Stimulated activated CD4-positive, alpha-beta T cell treated with anti-CD3 and anti-CD28 coated beads, Interleukin-1b, Interleukin-23, amount 100 ng/mL, for 24 hours (primary cell): ENCODE measurements around the gene C5orf24.
"Not testable (repeated sequence)": the region's sequence is repeated elsewhere in the genome, so short reads cannot be mapped to it uniquely, and the experiment has no call there.

Source experiments
- DNase-seq, 4 experiments: peaks; one replicate each; pipeline ENCODE4 v3.0.0-alpha.2; 2020; ENCODE audit warnings: low read depth in 4 of 4, low spot score in 1 of 4

The C5orf24 gene

DNA sequence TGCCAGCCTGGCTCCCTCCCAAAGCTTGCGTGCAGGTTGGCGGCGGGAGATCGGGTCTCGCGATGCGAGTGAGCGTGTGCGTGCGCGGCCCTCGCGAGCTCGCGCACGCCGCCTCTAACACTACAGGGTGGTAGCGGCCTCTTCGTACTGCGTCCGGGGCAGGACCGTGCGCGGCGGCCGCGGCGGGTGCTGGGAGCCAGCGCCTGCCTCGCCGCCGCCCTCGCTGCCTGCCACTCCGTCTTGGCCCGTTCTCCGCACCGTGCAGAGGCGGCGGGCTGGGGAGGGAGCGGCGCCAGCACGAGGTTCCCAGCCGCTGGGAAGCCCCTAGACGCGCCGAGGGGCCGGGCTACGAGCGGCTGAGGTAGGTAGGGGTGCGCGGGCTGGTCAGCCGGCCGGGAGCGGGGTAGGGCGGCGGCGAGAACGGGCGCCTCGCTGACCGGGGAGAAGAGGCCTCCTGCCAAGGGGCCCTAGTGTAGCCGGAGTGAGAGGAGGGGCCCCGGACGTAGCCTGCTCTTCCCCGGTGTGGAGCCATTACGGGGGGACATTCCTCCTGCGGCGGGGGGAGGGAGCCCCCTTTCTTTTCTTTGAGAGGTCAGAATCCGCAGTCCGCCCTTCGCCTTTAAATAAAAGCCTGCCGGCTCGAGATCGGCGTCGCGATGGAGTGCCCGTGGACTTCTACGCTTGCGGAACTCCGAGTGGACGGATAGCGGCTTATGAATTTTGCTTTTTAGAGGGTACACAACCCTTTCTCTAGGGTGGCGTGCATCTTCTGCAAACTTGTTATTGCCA, at the start of gene C5orf24:
Gene C5orf24 (plus strand): TSS at position 117 of the 789 bp plus-strand sequence. CDS start 8,933 bp downstream, outside the sequence.
- DNase-seq = peak; percentile 74 to 88 (median 84)

- DNase-seq = no peak
These were observed 47.3 kb upstream of the C5orf24 start for GRCh38 chr5:134798468-134798867.

GRCh38 chr5:134803821-134804220, 41.9 kb upstream of the C5orf24 start:
- no peak for DNase-seq

GRCh38 chr5:134813407-134813806, 32.4 kb upstream of the C5orf24 start:
- no peak for DNase-seq

DNA sequence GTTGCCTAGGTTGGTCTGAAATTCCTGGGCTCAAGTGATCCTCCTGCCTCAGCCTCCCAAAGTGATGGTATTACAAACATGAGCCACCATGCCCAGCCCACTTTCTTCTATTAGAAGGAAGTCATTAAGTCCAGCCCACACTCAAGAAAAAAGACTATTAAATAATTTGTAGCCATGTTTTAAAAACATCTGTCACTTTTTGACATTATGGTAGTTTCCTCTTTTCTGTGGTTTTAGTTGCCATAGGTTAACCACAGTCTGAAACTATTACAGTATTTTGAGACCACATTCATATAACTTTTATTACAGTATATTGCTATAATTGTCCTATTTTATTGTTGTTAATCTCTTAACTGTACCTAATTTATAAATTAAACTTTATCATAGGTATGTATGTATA, 31.9 kb upstream of the C5orf24 start:
- DNase-seq = no peak

DNA sequence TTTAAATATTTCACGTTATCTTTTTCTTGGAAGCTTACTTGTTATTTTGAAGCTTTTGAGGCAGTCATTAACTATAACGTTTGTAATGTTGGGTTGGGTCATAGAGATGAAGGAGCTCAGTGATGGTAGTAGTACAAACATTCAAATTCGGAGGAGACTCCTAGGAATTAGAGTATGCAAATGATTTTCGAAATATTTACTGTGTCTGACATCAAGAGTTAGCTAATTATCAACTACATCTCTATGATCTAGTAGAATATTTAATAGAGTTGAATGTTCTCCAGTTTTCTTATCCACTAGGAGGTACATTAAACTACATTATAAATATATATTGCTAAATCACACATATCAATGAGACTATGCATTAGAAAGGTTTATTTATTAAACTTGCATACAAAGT, 28.8 kb upstream of the C5orf24 start:
- DNase-seq = no peak

DNA sequence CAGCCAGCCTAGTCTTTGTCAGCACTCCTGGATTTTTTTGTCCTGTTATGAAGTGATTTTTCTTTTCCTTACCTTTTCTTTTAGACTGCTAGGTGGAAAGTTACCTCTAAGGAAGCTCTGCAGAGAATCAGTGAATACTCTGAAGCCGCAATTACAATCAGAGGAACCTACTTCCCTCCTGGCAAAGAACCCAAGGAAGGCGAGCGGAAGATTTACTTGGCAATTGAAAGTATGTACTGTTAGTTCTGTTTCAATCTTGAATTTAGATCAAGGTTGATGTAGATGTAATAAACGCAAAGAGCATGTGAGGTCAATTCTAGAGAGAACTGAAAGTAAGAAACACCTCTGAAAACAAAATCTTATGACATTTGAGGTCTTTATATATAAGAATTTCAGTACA, 27.0 kb upstream of the C5orf24 start:
- no peak for DNase-seq

- DNase-seq = no peak
These were observed 26.3 kb upstream of the C5orf24 start for GRCh38 chr5:134819407-134819963.

DNA sequence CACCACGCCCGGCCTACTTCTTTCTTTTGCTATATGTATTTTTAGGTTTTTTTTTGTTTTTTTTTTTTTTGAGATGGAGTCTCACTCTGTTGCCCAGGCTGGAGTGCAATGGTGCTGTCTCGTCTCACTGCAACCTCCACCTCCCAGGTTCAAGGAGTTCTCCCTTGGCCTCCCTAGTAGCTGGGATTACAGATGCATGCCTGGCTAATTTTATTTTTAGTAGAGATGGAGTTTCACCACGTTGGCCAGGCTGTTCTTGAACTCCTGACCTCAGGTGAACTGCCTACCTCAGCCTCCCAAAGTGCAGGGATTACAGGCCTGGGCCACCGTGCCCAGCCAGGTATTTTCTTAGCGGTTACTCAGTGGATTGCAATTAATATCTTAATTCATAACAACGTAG, 23.9 kb upstream of the C5orf24 start:
- DNase-seq = no peak

- no peak for DNase-seq
These were observed 21.1 kb upstream of the C5orf24 start for GRCh38 chr5:134824681-134825080.

DNA sequence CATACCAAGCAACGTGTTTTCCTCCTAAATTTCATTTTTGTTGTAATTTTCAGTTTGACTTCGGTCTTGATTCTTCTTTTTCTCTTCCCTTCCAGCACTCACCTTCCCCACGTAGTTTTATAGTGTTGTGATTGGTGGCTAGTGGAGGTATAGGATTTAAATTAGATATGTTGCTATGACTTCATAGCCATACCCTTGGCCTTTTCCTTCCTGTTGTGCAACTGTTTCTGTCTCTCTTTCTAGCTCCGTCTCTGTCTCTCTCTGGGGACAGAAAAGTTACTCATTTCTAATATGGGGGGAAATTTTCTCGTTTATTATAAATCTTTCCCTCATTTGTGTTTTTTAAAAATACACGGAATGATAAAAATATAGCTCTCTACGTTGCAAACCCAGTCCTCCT, 20.6 kb upstream of the C5orf24 start:
- DNase-seq = no peak

DNA sequence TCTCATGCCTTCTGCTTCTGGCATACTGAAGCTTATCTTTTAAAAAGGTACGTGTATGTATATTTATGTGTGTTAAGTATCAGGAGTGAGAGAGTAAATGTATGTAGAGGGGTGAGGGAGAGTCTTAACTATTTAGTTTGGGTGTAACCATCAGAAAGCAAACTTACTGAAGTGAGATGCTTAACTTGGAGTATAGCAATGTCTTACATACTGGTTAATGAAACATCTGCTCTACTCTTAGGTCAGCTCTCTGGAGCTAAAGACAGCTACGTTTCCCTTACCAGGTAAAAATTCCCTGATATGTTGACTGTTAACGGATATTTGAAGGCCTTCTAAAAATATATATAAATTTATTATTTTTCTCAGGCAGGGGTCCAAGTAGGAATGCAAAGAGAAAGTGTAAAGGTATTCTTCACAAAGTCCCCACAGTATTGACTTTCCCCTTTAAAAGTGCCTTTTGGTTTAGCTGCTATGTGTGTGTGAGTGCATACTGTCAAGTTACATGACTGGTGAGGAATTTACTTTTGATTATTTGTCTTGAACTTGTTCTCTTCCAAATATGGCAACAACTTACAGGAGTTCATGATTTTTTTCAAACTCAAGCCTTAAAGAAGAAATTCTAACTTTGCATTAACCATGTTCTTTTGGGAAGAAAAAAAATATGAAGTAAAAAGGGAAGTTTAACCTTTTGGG, 12.3 kb upstream of the C5orf24 start:
- no peak for DNase-seq

GRCh38 chr5:134835623-134836022, 10.1 kb upstream of the C5orf24 start:
- no peak for DNase-seq

GRCh38 chr5:134837530-134838181, 8.1 kb upstream of the C5orf24 start:
- DNase-seq = no peak

GRCh38 chr5:134838361-134838760, 7.4 kb upstream of the C5orf24 start:
- not testable (repeated sequence) for DNase-seq

DNA sequence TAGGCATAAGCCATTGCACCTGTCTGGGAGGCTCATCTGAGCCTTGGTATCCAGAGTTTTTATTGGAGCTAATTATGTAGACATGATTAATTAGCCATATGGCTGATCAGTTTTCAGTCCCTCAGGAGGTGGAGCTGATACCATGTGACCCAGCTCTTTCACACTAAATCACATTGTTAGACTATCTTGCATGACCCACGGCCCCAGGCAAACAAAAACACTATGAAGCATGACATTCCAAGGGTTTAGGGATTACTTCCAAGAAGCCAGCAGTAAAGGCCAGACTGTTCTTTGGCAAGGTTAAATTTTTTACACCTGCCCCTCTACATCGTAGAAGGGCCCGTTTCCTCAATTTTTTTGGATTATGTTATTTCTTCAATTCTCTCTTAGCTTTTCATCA, 5.0 kb upstream of the C5orf24 start:
- no peak for DNase-seq

DNA sequence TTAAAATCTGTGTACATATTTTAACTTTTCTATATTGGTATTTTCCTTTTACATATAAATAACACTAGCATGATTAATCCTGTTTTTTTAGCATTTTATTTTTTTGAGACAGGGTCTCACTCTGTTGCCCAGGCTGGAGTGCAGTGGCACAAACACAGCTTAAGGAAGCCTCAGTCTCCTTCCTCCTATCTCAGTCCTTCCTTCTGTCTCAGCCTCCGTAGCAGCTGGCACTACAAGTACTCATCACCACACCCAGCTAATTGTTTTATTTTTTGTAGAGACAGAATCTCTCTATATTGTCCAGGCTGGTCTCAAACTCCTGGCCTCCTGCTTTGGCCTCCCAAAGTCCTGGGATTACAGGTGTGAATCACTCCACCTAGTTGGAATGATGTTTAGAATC, 1.5 kb upstream of the C5orf24 start:
- no peak for DNase-seq

DNA sequence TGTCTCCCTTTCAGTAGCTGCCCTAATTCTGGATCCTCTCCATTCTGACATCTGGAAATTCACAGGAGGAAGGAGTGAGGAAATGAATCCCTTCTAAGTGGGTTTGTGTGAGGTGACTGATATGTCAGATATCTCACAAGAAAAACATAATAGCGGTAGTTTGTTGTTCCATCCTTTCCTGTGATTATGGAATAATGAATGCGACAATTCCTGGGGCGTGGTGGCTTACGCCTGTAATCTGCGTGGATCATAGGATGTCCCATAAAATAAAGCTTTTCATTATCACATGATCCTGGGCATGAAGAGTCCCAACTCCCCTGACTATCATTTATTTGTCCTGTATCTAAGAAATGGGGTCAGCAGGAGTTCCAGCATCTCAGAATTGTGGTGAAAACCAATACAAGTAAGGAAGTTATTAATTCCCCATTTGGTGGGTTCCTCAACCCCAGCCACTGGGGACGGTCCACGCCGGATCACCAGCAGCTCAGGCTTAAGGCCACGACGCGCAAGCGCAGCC, 375 bp upstream of the C5orf24 start:
- no peak for DNase-seq

DNA sequence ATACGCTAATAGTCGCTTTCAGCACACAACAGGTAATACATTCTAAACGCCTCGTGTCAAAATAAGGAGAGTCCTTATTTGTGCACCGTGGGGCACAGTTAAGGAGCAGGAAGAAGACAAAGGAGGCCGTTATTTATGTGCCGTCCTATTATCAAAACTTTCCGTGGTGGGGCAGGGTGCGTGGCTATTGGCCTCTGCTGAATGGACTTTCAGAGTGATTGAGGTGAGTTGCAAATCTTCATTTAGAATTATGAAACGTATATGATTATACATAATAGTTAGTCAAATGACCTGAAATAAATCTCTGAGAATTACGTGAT, 833 bp downstream of the C5orf24 start:
- DNase-seq = peak in 2 of 4 experiments; percentile 12 to 13

- not testable (repeated sequence) for DNase-seq
These were observed 3.7 kb downstream of the C5orf24 start for GRCh38 chr5:134849434-134849933.

- DNase-seq = no peak
These were observed 5.6 kb downstream of the C5orf24 start for GRCh38 chr5:134851307-134851923.
